Bladder microvascular endothelial cell (primary cell): ENCODE data around the gene MTG1. TPM values are rescaled to one million over a fixed set of nuclear protein-coding genes. Genes with fewer than 3 reads are reported as not detected.

Source experiments
- total RNA-seq: library from RNA; depleted of rRNA; stranded (reverse); fragments of >200 nt; gene quantifications from 2 replicates; pipeline ENCODE4 v1.2.3, GENCODE V29; 2014

Gene MTG1
- total RNA-seq: 34.6 and 48.5 TPM in 2 replicates

GRCh38 chr10:133394064-133394663, at the start of gene MTG1:
Gene MTG1 (plus strand): TSS chr10:133394157. CDS start chr10:133394221, 64 bp downstream.

GRCh38 chr10:133357285-133358161, 36.4 kb upstream of the MTG1 start, which contains the start of gene FUOM:
Gene FUOM (minus strand): TSS chr10:133358019. CDS start chr10:133358007, 12 bp downstream.

GRCh38 chr10:133373174-133374090, 20.5 kb upstream of the MTG1 start, which contains the start of gene ECHS1:
Gene ECHS1 (minus strand): TSS chr10:133373354. CDS start chr10:133373333, 21 bp downstream.

GRCh38 chr10:133379152-133379800, 14.7 kb upstream of the MTG1 start, which contains the start of gene PAOX:
Gene PAOX (plus strand): TSS chr10:133379262. CDS start chr10:133379317, 55 bp downstream.

GRCh38 chr10:133424601-133425000, 30.6 kb downstream of the MTG1 start, which contains the start of gene SPRN:
Gene SPRN (minus strand): TSS chr10:133424625. CDS start chr10:133423681, 944 bp downstream.

GRCh38 chr10:133453516-133454203, 59.7 kb downstream of the MTG1 start, which contains the start of gene SCART1:
Gene SCART1 (plus strand): TSS chr10:133453945. CDS start chr10:133453998, 53 bp downstream.

Other genes with a start within 250 kb of the MTG1 start
- under 0.01 TPM in 1 of 2 replicates, not detected in the other for gene KNDC1, start 233.9 kb upstream of the MTG1 start, total RNA-seq
- not detected in 2 replicates for gene UTF1, start 163.9 kb upstream of the MTG1 start, total RNA-seq
- not detected in 2 replicates for gene VENTX, start 156.3 kb upstream of the MTG1 start, total RNA-seq
- gene ADAM8, start 117.3 kb upstream of the MTG1 start, total RNA-seq: 0.65 and 1.6 TPM in 2 replicates
- gene TUBGCP2, start 85.3 kb upstream of the MTG1 start, total RNA-seq: 37.1 and 51.0 TPM in 2 replicates
- 17.3 and 20.9 TPM in 2 replicates for gene ZNF511, start 85.2 kb upstream of the MTG1 start, total RNA-seq
- not detected in 2 replicates for gene CALY, start 57.3 kb upstream of the MTG1 start, total RNA-seq
- gene PRAP1, start 46.8 kb upstream of the MTG1 start, total RNA-seq: not detected in 2 replicates
- 13.3 and 18.1 TPM in 2 replicates for gene FUOM, start 36.1 kb upstream of the MTG1 start, total RNA-seq
- gene ECHS1, start 20.8 kb upstream of the MTG1 start, total RNA-seq: 59.1 and 71.9 TPM in 2 replicates
- 6.0 and 6.9 TPM in 2 replicates for gene PAOX, start 14.9 kb upstream of the MTG1 start, total RNA-seq
- gene SPRN, start 30.5 kb downstream of the MTG1 start, total RNA-seq: not detected in 2 replicates
- gene SCART1, start 59.8 kb downstream of the MTG1 start, total RNA-seq: 0.49 and 1.2 TPM in 2 replicates
- 0.16 and 0.63 TPM in 2 replicates for gene CYP2E1, start 133.2 kb downstream of the MTG1 start, total RNA-seq
- gene SYCE1, start 171.4 kb downstream of the MTG1 start, total RNA-seq: 0.13 and 0.16 TPM in 2 replicates
- not detected in 2 replicates for gene FRG2B, start 232.6 kb downstream of the MTG1 start, total RNA-seq